GM12865 (cell line): Measurements from ENCODE around the gene ZNF652.
A peak's percentile ranks its signal among the peaks of the same experiment; 100 is the strongest.

Experiments used
- DNase-seq: peaks from one replicate; pipeline ENCODE4 v3.0.0; 2010; ENCODE audit warnings: low read depth
- H3K4me3 ChIP-seq: 2 replicates; pipeline ENCODE4 v1.5.1; 2011; ENCODE audit warnings: mild to moderate bottlenecking, low read depth, low read length, control low read depth
- CTCF ChIP-seq: IDR thresholded peaks from 2 replicates; pipeline ENCODE4 v1.5.1; 2011; ENCODE audit warnings: low read length, control low read depth, low read depth, inconsistent platforms; ENCODE audit not compliant: insufficient read depth; ENCODE audit errors: missing control alignments

Gene ZNF652

GRCh38 chr17:49298371-49298976 lies 63.6 kb downstream of the ZNF652 start:
- no peak overlapping the region for H3K4me3 ChIP-seq
- no peak for TF ChIP-seq CTCF
- no peak for DNase-seq

- no peak for DNase-seq
- no peak for TF ChIP-seq CTCF
- no peak overlapping the region for H3K4me3 ChIP-seq
Observed at GRCh38 chr17:49297141-49297540, 64.9 kb downstream of the ZNF652 start.

- no peak overlapping the region for H3K4me3 ChIP-seq
- DNase-seq, result no peak
- no peak for TF ChIP-seq CTCF
Observed at GRCh38 chr17:49294122-49294521, 67.9 kb downstream of the ZNF652 start.

- no peak overlapping the region for H3K4me3 ChIP-seq
- DNase-seq, result no peak
- TF ChIP-seq CTCF, result no peak
Observed at GRCh38 chr17:49292901-49293300, 69.1 kb downstream of the ZNF652 start.

- DNase-seq, result no peak
- TF ChIP-seq CTCF, result no peak
- H3K4me3 ChIP-seq, result no peak overlapping the region
Observed at GRCh38 chr17:49291929-49292328, 70.1 kb downstream of the ZNF652 start.

- no peak overlapping the region for H3K4me3 ChIP-seq
- TF ChIP-seq CTCF, result peak; percentile 40
- DNase-seq, result peak; percentile 14
Observed at GRCh38 chr17:49290690-49291359, 71.2 kb downstream of the ZNF652 start.

GRCh38 chr17:49288388-49288787 lies 73.7 kb downstream of the ZNF652 start:
- DNase-seq, result no peak
- H3K4me3 ChIP-seq, result no peak overlapping the region
- no peak for TF ChIP-seq CTCF
